MM.1S (cell line): ENCODE measurements around the gene USP40.

Experiments
- CTCF ChIP-seq: fragments of 300-600 bp; sonication (generic); IDR thresholded peaks from 2 replicates; pipeline ENCODE4 v1.5.1; 2016; ENCODE audit warnings: antibody characterized with exemption, low read length, mixed read lengths
- EZH2 ChIP-seq: fragments of 300-600 bp; sonication (generic); optimal IDR thresholded peaks from 2 replicates; pipeline ENCODE3; 2017; ENCODE audit warnings: low read depth, mild to moderate bottlenecking, antibody characterized with exemption, low read length, mixed read lengths
- EZH2phosphoT487 ChIP-seq: fragments of 300-600 bp; sonication (generic); IDR thresholded peaks from 2 replicates; pipeline ENCODE4 v1.6.1; 2018; ENCODE audit warnings: antibody characterized with exemption, low read length

- TF ChIP-seq CTCF = no peak
- no peak for TF ChIP-seq EZH2phosphoT487
- no peak for TF ChIP-seq EZH2
These were observed 80.2 kb downstream of the USP40 start for GRCh38 chr2:233486357-233486756.
